ENCODE results near the gene ABO. TPM values are rescaled to one million over a fixed set of nuclear protein-coding genes. Genes with fewer than 3 reads are reported as not detected.
A peak's percentile ranks its signal among the peaks of the same experiment; 100 is the strongest.
"Not testable (repeated sequence)": the region's sequence is repeated elsewhere in the genome, so short reads cannot be mapped to it uniquely, and the experiment has no call there.

The ABO gene
- total and polyA plus RNA-seq, 4 donors, result 3.9 to 23.0 (median 9.3) TPM

GRCh38 chr9:133234577-133235322 is 40.3 kb downstream of the ABO start:
- ATAC-seq (ENCODE audit: insufficient read depth, low FRiP score), result no peak
- 90 to 96% methylated on average over 31 of the region's 31 CpGs for WGBS, 2 donors
- Histone ChIP-seq H3K27ac (ENCODE audit: low read depth in 1 of 2, low read length in 1 of 2) (peak overlapping the region in 1 of 2 donors; percentile 56), H3K36me3 (ENCODE audit: control insufficient read depth in 4 of 4, insufficient read depth in 4 of 4, low read length in 4 of 4) (no peaks in the 10 kb centered on the region), H3K9ac (ENCODE audit: insufficient read depth in 1 of 2, low read length in 2 of 2) (no peak overlapping the region), H3K4me1 (ENCODE audit: control insufficient read depth in 5 of 5, insufficient read depth in 5 of 5, low read length in 5 of 5) (peaks cover 0 to 17% (median 2%) of the 10 kb centered on the region in 5 donors), H3K27me3 (ENCODE audit: control insufficient read depth in 3 of 3, insufficient read depth in 3 of 3, low read length in 2 of 3) (no peaks in the 10 kb centered on the region), H3K9me3 (ENCODE audit: control insufficient read depth in 4 of 4, insufficient read depth in 3 of 4, low read length in 3 of 4) (peaks cover 0 to 2% (median 0%) of the 10 kb centered on the region in 4 donors), H3K4me3 (no peak overlapping the region)
- no peak for TF ChIP-seq CTCF (IDR thresholded peaks at IDR 0.05; ENCODE audit: control extremely low read depth, extremely low read depth)
- no peak for DNase-seq

GRCh38 chr9:133233681-133234432 is 41.1 kb downstream of the ABO start:
- no peak for TF ChIP-seq CTCF (IDR thresholded peaks at IDR 0.05; ENCODE audit: control extremely low read depth, extremely low read depth)
- Histone ChIP-seq H3K4me3 (no peak overlapping the region), H3K27ac (ENCODE audit: low read depth in 1 of 2, low read length in 1 of 2) (peak overlapping the region in 1 of 2 donors; percentile 56), H3K9ac (ENCODE audit: insufficient read depth in 1 of 2, low read length in 2 of 2) (no peak overlapping the region), H3K4me1 (ENCODE audit: control insufficient read depth in 5 of 5, insufficient read depth in 5 of 5, low read length in 5 of 5) (peaks cover 0 to 16% (median 2%) of the 10 kb centered on the region in 5 donors), H3K9me3 (ENCODE audit: control insufficient read depth in 4 of 4, insufficient read depth in 3 of 4, low read length in 3 of 4) (peaks cover 0 to 2% (median 0%) of the 10 kb centered on the region in 4 donors), H3K36me3 (ENCODE audit: control insufficient read depth in 4 of 4, insufficient read depth in 4 of 4, low read length in 4 of 4) (no peaks in the 10 kb centered on the region), H3K27me3 (ENCODE audit: control insufficient read depth in 3 of 3, insufficient read depth in 3 of 3, low read length in 2 of 3) (no peaks in the 10 kb centered on the region)
- WGBS, 2 donors, result 76 to 78% methylated on average over 29 to 32 of the region's 32 CpGs
- no peak for DNase-seq
- no peak for ATAC-seq (ENCODE audit: insufficient read depth, low FRiP score)

DNA sequence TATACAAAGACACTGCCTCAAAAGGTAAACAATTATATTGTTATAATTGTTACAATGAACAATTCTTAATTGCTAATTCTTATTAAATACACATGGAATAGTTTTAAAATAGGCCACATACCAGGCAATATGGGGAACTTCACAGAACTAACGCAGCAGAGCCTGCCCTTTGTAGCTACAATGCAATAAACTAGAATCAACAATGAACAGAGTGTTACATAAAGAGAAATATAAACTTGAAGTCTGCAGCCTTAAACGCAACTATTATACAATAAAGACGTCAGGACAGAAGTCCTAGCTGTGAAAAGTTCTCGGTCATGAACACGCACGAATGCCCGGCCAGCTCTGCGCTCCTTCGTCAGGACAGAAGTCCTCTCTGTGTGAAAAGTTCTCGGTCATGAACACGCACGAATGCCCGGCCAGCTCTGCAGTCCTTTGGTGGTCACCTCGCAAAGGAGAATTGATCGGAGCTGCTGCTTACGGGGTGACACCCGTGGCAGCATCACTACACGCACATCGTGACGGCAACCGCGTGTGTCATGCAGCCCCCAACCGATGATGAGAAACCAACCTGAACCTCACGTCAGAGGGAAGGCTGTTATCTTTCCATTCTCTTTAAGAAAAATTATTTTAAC is 43.0 kb downstream of the ABO start:
- WGBS, 2 donors, result 87 to 91% methylated on average over 24 of the region's 24 CpGs
- not testable (repeated sequence) for DNase-seq; H3K36me3 ChIP-seq (ENCODE audit: control insufficient read depth in 4 of 4, insufficient read depth in 4 of 4, low read length in 4 of 4); H3K4me1 ChIP-seq (ENCODE audit: control insufficient read depth in 5 of 5, insufficient read depth in 5 of 5, low read length in 5 of 5); H3K9me3 ChIP-seq (ENCODE audit: control insufficient read depth in 4 of 4, insufficient read depth in 3 of 4, low read length in 3 of 4); ATAC-seq (ENCODE audit: insufficient read depth, low FRiP score); H3K27me3 ChIP-seq (ENCODE audit: control insufficient read depth in 3 of 3, insufficient read depth in 3 of 3, low read length in 2 of 3); H3K4me3 ChIP-seq; H3K9ac ChIP-seq (ENCODE audit: insufficient read depth in 1 of 2, low read length in 2 of 2); H3K27ac ChIP-seq (ENCODE audit: low read depth in 1 of 2, low read length in 1 of 2)

DNA sequence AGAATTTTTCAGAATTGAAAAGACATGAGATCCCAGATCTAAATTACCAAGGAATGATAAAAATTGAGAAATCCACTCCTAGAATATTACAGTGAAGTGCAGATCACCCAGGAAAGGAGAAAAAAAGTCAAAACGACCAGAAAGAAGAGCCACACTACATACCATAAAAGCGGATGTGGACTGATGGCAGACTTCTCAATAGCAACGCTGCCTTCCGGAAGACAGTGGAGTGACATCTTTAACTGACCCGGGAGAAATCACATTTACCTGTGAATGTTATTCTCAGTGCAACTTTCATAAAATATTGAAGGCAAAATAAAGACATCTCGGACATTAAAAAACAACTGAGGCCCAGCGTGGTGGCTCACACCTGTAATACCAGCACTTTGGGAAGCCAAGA is 44.5 kb downstream of the ABO start:
- H3K9me3 ChIP-seq (ENCODE audit: control insufficient read depth in 4 of 4, insufficient read depth in 3 of 4, low read length in 3 of 4); DNase-seq; H3K36me3 ChIP-seq (ENCODE audit: control insufficient read depth in 4 of 4, insufficient read depth in 4 of 4, low read length in 4 of 4); H3K4me3 ChIP-seq; H3K9ac ChIP-seq (ENCODE audit: insufficient read depth in 1 of 2, low read length in 2 of 2); H3K27me3 ChIP-seq (ENCODE audit: control insufficient read depth in 3 of 3, insufficient read depth in 3 of 3, low read length in 2 of 3); H3K4me1 ChIP-seq (ENCODE audit: control insufficient read depth in 5 of 5, insufficient read depth in 5 of 5, low read length in 5 of 5); ATAC-seq (ENCODE audit: insufficient read depth, low FRiP score); H3K27ac ChIP-seq (ENCODE audit: low read depth in 1 of 2, low read length in 1 of 2): not testable (repeated sequence)
- WGBS, 2 donors, result 89 to 95% methylated on average over 7 of the region's 7 CpGs
